ENCODE measurements around the gene ANKRD40.

GRCh38 chr17:50710650-50711049 is 2.9 kb upstream of the ANKRD40 start:
- TF ChIP-seq ETV6 (conservative IDR thresholded peaks at IDR 0.05 in 1 of 2, IDR thresholded peaks at IDR 0.05 in 1 of 2; ENCODE audit: borderline replicate concordance in 1 of 2, low read depth in 1 of 2): no peak
- no peak for TF ChIP-seq SRF (IDR thresholded peaks at IDR 0.05; ENCODE audit: low read depth in 2 of 2, low read length in 2 of 2)
- no peak for TF ChIP-seq RAD21 (IDR thresholded peaks at IDR 0.05; ENCODE audit: insufficient read depth, low read depth, low read length)
- TF ChIP-seq ZNF274 (IDR thresholded peaks at IDR 0.05; ENCODE audit: insufficient read depth, insufficient read length): no peak
- no peak for TF ChIP-seq ASH2L (IDR thresholded peaks at IDR 0.05; ENCODE audit: borderline replicate concordance, low read depth)
- no peak for TF ChIP-seq CBFB (IDR thresholded peaks at IDR 0.05; ENCODE audit: low read depth)
- no peak for TF ChIP-seq ATF7 (IDR thresholded peaks at IDR 0.05; ENCODE audit: low read depth)
- no peak for TF ChIP-seq POLR2AphosphoS5 (IDR thresholded peaks at IDR 0.05; ENCODE audit: low read length)
